Natural killer cell (primary cell): Measurements from ENCODE around the gene RENBP. TPM values are rescaled to one million over a fixed set of nuclear protein-coding genes. Genes with fewer than 3 reads are reported as not detected.

ENCODE experiments used
- ATAC-seq, 3 donors: fragments of 150-1000 bp in 2 of 3; fragments of 200-7000 bp in 1 of 3; cut with Tn5 transposase; 1 replicate in 1 of 3; 2 replicates in 2 of 3; pipeline ENCODE4 v1.10.0; 2021; ENCODE audit warnings: mild to moderate bottlenecking in 2 of 3, moderate library complexity in 2 of 3
- DNase-seq, 2 donors: peaks; one replicate each; pipeline versions ENCODE4 v3.0.0 to v3.0.0-alpha.2; 2013 to 2021; ENCODE audit warnings: mixed read lengths in 1 of 2
- H3K27ac ChIP-seq: one replicate; pipeline ENCODE4 v1.5.1; 2013; ENCODE audit warnings: mild to moderate bottlenecking, low read length
- H3K27me3 ChIP-seq: one replicate; pipeline ENCODE4 v1.6.1; 2013; ENCODE audit warnings: low read length; ENCODE audit not compliant: control insufficient read depth, insufficient read depth
- H3K36me3 ChIP-seq: one replicate; pipeline ENCODE4 v1.6.1; 2013; ENCODE audit warnings: low read length; ENCODE audit not compliant: control insufficient read depth, insufficient read depth
- H3K4me1 ChIP-seq: one replicate; pipeline ENCODE4 v1.6.1; 2013; ENCODE audit warnings: low read length; ENCODE audit not compliant: control insufficient read depth, insufficient read depth
- H3K4me3 ChIP-seq: one replicate; pipeline ENCODE4 v1.5.1; 2013; ENCODE audit warnings: low read length
- H3K9me3 ChIP-seq: one replicate; pipeline ENCODE4 v1.6.1; 2013; ENCODE audit warnings: low read length; ENCODE audit not compliant: control insufficient read depth, insufficient read depth
- H3K27ac Mint-ChIP-seq, 2 donors: one replicate each; pipeline ENCODE4 v1.8.0; 2022; ENCODE audit warnings: mild to moderate bottlenecking in 2 of 2, mixed read lengths in 2 of 2, moderate library complexity in 1 of 2
- H3K27me3 Mint-ChIP-seq, 2 donors: one replicate each; pipeline ENCODE4 v1.8.0; 2022; ENCODE audit warnings: low read depth in 2 of 2, mixed read lengths in 2 of 2
- H3K36me3 Mint-ChIP-seq: one replicate; pipeline ENCODE4 v1.8.0; 2022; ENCODE audit warnings: mixed read lengths
- H3K4me1 Mint-ChIP-seq, 2 donors: one replicate each; pipeline ENCODE4 v1.8.0; 2022; ENCODE audit warnings: mixed read lengths in 2 of 2
- H3K4me3 Mint-ChIP-seq: one replicate; pipeline ENCODE4 v1.8.0; 2022; ENCODE audit warnings: mild to moderate bottlenecking, moderate library complexity, mixed read lengths
- H3K9me3 Mint-ChIP-seq, 2 donors: one replicate each; pipeline ENCODE4 v1.8.0; 2022; ENCODE audit warnings: mixed read lengths in 2 of 2
- CTCF ChIP-seq: fragments of 200-600 bp; IDR thresholded peaks from one replicate; pipeline ENCODE4 v1.8.0; 2022; ENCODE audit warnings: antibody characterized with exemption
- WGBS: methylation state at CpG from one replicate; pipeline ENCODE4 v1.1.7; 2013; ENCODE audit warnings: missing lambda C conversion rate; ENCODE audit not compliant: insufficient coverage; 5-methylcytosine and 5-hydroxymethylcytosine counted together
- intact Hi-C: fragments of 100-400 bp; cut with micrococcal nuclease; formaldehyde crosslinking; loops from one replicate; pipeline ENCODE4 v1.14.2; 2022
- total RNA-seq, 4 donors: library from RNA; stranded (reverse); fragments of 120-200 nt in 1 of 4; gene quantifications; one replicate each; pipeline versions ENCODE4 v1.2.3 to v1.2.4, GENCODE V29; 2013 to 2022

RENBP gene
- total RNA-seq, 3 donors from 2014 or later (not counting 1 experiment from before 2014, with no cell fraction given) = 14.3 to 17.1 (median 15.2) TPM

GRCh38 chrX:153947009-153947769, 2.7 kb upstream of the RENBP start:
- peak; percentile 65 for TF ChIP-seq CTCF
- Mint-ChIP-seq H3K4me3 (peak overlapping the region; percentile 65), H3K36me3 (no peaks in the 10 kb centered on the region), H3K4me1 (peaks cover 11 to 25% of the 10 kb centered on the region in 2 donors), H3K27ac (peak overlapping the region; percentile 73 to 93), H3K9me3 (no peaks in the 10 kb centered on the region), H3K27me3 (no peaks in the 10 kb centered on the region)
- H3K4me1 ChIP-seq = peaks cover 60% of the 10 kb centered on the region
- H3K4me3 ChIP-seq = no peak overlapping the region
- H3K27me3 ChIP-seq = no peaks in the 10 kb centered on the region
- peak; percentile 43 to 88 for DNase-seq
- peak; percentile 74 to 86 (median 74) for ATAC-seq
- WGBS = 57% methylated on average over 11 of the region's 19 CpGs
- H3K27ac ChIP-seq = peak overlapping the region; percentile 61
- no peaks in the 10 kb centered on the region for H3K9me3 ChIP-seq
- H3K36me3 ChIP-seq = peaks cover 34% of the 10 kb centered on the region
- intact Hi-C loops = loop anchor here (1.0 kb wide), 1 partner anchor 23 kb away; no protein-coding TSS in a partner anchor

- Histone ChIP-seq H3K36me3 (peaks cover 24% of the 10 kb centered on the region), H3K4me3 (no peak overlapping the region), H3K4me1 (peaks cover 66% of the 10 kb centered on the region), H3K9me3 (no peaks in the 10 kb centered on the region), H3K27ac (no peak overlapping the region), H3K27me3 (no peaks in the 10 kb centered on the region)
- DNase-seq (no peak), ATAC-seq (no peak)
- 86% methylated on average over 24 of the region's 24 CpGs for WGBS
- Mint-ChIP-seq H3K4me3 (no peak overlapping the region), H3K9me3 (no peaks in the 10 kb centered on the region), H3K27me3 (no peaks in the 10 kb centered on the region), H3K36me3 (no peaks in the 10 kb centered on the region), H3K4me1 (peaks cover 12 to 26% of the 10 kb centered on the region in 2 donors), H3K27ac (peak overlapping the region in 1 of 2 donors; percentile 93)
- intact Hi-C loops = no loop called here
- no peak for TF ChIP-seq CTCF
Measured at GRCh38 chrX:153945956-153946943, 1.8 kb upstream of the RENBP start.

GRCh38 chrX:153944800-153945150, 332 bp upstream of the RENBP start:
- no peaks in the 10 kb centered on the region for H3K27me3 Mint-ChIP-seq
- TF ChIP-seq CTCF = no peak
- H3K27ac Mint-ChIP-seq = peak overlapping the region; percentile 53 to 90
- Histone ChIP-seq H3K36me3 (peaks cover 10% of the 10 kb centered on the region), H3K4me1 (peaks cover 67% of the 10 kb centered on the region), H3K9me3 (no peaks in the 10 kb centered on the region), H3K27ac (no peak overlapping the region), H3K27me3 (no peaks in the 10 kb centered on the region), H3K4me3 (peak overlapping the region; percentile 44)
- intact Hi-C loops = no loop called here
- H3K36me3 Mint-ChIP-seq = no peaks in the 10 kb centered on the region
- DNase-seq = no peak
- H3K9me3 Mint-ChIP-seq = no peaks in the 10 kb centered on the region
- H3K4me1 Mint-ChIP-seq = peaks cover 15 to 29% of the 10 kb centered on the region in 2 donors
- H3K4me3 Mint-ChIP-seq = peak overlapping the region; percentile 67
- ATAC-seq = peak in 1 of 3 donors; percentile 4
- WGBS = 45% methylated on average over 6 of the region's 6 CpGs
